OCI-LY1 (cell line): ENCODE results near the gene CCDC68.

Source experiments
- H2AFZ ChIP-seq: fragments of 200-600 bp; sonication (generic), shearing (Covaris generic); 2 replicates; pipeline ENCODE4 v1.6.0; 2014; ENCODE audit warnings: antibody characterized with exemption, mild to moderate bottlenecking, low read length
- H3F3A ChIP-seq: fragments of 200-600 bp; sonication (generic), shearing (Covaris generic); 2 replicates; pipeline ENCODE4 v1.6.0; 2014; ENCODE audit warnings: mild to moderate bottlenecking, antibody characterized with exemption, low read length, moderate library complexity; ENCODE audit not compliant: insufficient read depth
- H3K27ac ChIP-seq: fragments of 200-600 bp; sonication (generic); 2 replicates; pipeline ENCODE4 v1.5.1; 2014; ENCODE audit warnings: low read length, mixed run types, mild to moderate bottlenecking, low read depth; ENCODE audit not compliant: poor library complexity, severe bottlenecking
- H3K27me3 ChIP-seq: fragments of 200-600 bp; sonication (generic); 2 replicates; pipeline ENCODE4 v1.6.0; 2014; ENCODE audit warnings: antibody characterized with exemption, mild to moderate bottlenecking, low read length, moderate library complexity; ENCODE audit not compliant: insufficient read depth
- H3K36me3 ChIP-seq: fragments of 200-600 bp; sonication (generic); 2 replicates; pipeline ENCODE4 v1.6.1; 2014; ENCODE audit warnings: mild to moderate bottlenecking, antibody characterized with exemption, low read length, moderate library complexity, mixed read lengths; ENCODE audit not compliant: insufficient read depth
- H3K4me1 ChIP-seq: fragments of 200-600 bp; sonication (generic); 2 replicates; pipeline ENCODE4 v1.5.1; 2014; ENCODE audit warnings: mild to moderate bottlenecking, low read length, moderate library complexity; ENCODE audit not compliant: insufficient read depth, severe bottlenecking
- H3K4me2 ChIP-seq: fragments of 200-600 bp; sonication (generic), shearing (Covaris generic); 2 replicates; pipeline ENCODE4 v1.6.1; 2014; ENCODE audit warnings: low read length
- H3K4me3 ChIP-seq: fragments of 200-600 bp; sonication (generic); 2 replicates; pipeline ENCODE4 v1.5.1; 2014; ENCODE audit warnings: low read length, low read depth, mild to moderate bottlenecking, mixed read lengths; ENCODE audit not compliant: poor library complexity, severe bottlenecking
- H3K79me2 ChIP-seq: fragments of 200-600 bp; shearing (Covaris generic); 2 replicates; pipeline ENCODE4 v1.6.1; 2016; ENCODE audit warnings: mixed run types, low read length, mixed read lengths; ENCODE audit not compliant: insufficient read depth
- H3K9ac ChIP-seq: fragments of 200-600 bp; sonication (generic), shearing (Covaris generic); 2 replicates; pipeline ENCODE4 v1.6.1; 2014; ENCODE audit warnings: mild to moderate bottlenecking, low read length, mixed read lengths
- H3K9me2 ChIP-seq: fragments of 200-600 bp; sonication (generic), shearing (Covaris generic); 2 replicates; pipeline ENCODE4 v1.6.1; 2014; ENCODE audit warnings: low read depth, mild to moderate bottlenecking, low read length, mixed read lengths
- H3K9me3 ChIP-seq: fragments of 200-600 bp; shearing (Covaris generic); 2 replicates; pipeline ENCODE4 v1.6.1; 2014; ENCODE audit warnings: low read length, mixed read lengths
- H4K20me1 ChIP-seq: fragments of 200-600 bp; sonication (generic), shearing (Covaris generic); 2 replicates; pipeline ENCODE4 v1.6.0; 2016; ENCODE audit warnings: mild to moderate bottlenecking, low read length; ENCODE audit not compliant: insufficient read depth
- EZH2 ChIP-seq: fragments of 200-600 bp; sonication (generic), shearing (Covaris generic); IDR thresholded peaks from 2 replicates; pipeline ENCODE4 v1.8.0; 2017; ENCODE audit warnings: borderline replicate concordance, mixed run types, mild to moderate bottlenecking, antibody characterized with exemption, low read length, moderate library complexity, mixed read lengths
- TF ChIP-seq, protein P1 (sequence below): fragments of 200-600 bp; sonication (generic), shearing (Covaris generic); IDR thresholded peaks from 2 replicates; pipeline ENCODE4 v1.5.1; 2017; ENCODE audit warnings: mild to moderate bottlenecking, antibody characterized with exemption, low read length, moderate library complexity, mixed read lengths

Gene CCDC68

DNA sequence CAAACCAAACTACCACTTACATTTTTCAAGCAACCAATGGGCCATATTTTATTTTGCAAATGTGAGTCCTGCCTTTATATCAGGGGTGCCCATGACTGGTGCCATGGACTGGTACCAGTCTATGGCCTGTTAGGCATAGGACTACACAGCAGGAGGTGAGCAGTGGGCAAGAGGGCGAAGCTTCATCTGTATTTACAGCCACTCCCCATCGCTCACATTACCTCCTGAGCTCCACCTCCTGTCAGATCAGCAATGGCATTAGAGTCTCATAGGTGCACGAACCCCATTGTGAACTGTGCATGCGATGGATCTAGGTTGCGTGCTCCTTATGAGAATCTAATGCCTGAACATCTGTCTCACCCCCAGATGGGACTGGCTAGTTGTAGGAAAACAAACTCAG, 53.6 kb downstream of the CCDC68 start:
- Histone ChIP-seq H3K79me2 (no peaks in the 10 kb centered on the region), H3K9me3 (no peaks in the 10 kb centered on the region), H3K36me3 (no peaks in the 10 kb centered on the region), H3K4me2 (no peak overlapping the region), H3F3A (no peaks in the 10 kb centered on the region), H3K9ac (no peak overlapping the region), H2AFZ (no peak overlapping the region), H3K9me2 (no peaks in the 10 kb centered on the region), H3K4me3 (no peak overlapping the region), H3K27ac (no peak overlapping the region), H3K27me3 (no peaks in the 10 kb centered on the region), H3K4me1 (no peaks in the 10 kb centered on the region), H4K20me1 (no peaks in the 10 kb centered on the region)
- TF ChIP-seq, protein P1, sequence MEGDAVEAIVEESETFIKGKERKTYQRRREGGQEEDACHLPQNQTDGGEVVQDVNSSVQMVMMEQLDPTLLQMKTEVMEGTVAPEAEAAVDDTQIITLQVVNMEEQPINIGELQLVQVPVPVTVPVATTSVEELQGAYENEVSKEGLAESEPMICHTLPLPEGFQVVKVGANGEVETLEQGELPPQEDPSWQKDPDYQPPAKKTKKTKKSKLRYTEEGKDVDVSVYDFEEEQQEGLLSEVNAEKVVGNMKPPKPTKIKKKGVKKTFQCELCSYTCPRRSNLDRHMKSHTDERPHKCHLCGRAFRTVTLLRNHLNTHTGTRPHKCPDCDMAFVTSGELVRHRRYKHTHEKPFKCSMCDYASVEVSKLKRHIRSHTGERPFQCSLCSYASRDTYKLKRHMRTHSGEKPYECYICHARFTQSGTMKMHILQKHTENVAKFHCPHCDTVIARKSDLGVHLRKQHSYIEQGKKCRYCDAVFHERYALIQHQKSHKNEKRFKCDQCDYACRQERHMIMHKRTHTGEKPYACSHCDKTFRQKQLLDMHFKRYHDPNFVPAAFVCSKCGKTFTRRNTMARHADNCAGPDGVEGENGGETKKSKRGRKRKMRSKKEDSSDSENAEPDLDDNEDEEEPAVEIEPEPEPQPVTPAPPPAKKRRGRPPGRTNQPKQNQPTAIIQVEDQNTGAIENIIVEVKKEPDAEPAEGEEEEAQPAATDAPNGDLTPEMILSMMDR = no peak
- no peak for TF ChIP-seq EZH2

DNA sequence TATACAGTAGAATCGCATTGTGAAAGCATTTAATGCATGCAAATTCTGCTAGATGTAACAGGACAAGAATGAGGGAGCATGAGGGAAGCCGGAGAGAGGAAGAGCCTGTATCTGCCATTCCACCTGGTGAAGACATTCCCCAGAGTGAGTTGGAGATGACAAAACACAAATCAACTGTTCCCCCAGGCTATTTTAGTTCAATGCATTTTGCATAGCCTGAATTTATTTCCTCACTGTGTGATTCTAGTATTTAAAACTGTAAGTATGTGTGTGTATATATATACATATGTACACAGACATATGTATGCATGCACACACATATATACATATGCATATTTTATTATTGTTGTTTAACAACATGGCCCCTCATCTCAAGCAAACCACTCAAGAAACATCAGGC, 54.7 kb downstream of the CCDC68 start:
- Histone ChIP-seq H3K9me2 (no peaks in the 10 kb centered on the region), H3K36me3 (no peaks in the 10 kb centered on the region), H3K4me2 (no peak overlapping the region), H3K9me3 (no peaks in the 10 kb centered on the region), H3K9ac (no peak overlapping the region), H3K4me1 (no peaks in the 10 kb centered on the region), H3K4me3 (no peak overlapping the region), H2AFZ (no peak overlapping the region), H3F3A (no peaks in the 10 kb centered on the region), H4K20me1 (no peaks in the 10 kb centered on the region), H3K27ac (no peak overlapping the region), H3K27me3 (no peaks in the 10 kb centered on the region), H3K79me2 (no peaks in the 10 kb centered on the region)
- TF ChIP-seq, protein P1 = no peak
- TF ChIP-seq EZH2 = no peak

DNA sequence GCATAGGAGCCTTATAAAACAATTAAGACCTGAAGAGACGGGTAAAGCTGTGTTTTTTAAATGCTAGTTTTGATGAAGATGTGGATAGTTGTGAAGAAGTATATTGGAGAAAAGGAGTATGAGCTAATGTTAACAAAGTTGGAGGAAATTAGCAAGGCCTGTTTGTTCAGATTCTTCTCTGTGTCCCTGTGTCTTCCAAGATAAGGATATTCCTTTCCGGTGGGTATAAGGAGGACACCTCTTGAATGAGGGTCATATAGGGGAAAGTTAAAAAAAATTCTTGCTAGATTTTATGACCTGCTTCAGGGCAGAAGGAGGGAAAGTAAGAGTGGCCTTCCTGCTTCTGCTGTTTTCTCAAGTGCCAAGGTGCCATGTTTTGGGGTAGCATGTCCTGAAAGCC, 59.0 kb downstream of the CCDC68 start:
- no peaks in the 10 kb centered on the region for H3K4me1 ChIP-seq
- no peaks in the 10 kb centered on the region for H3F3A ChIP-seq
- H3K36me3 ChIP-seq = no peaks in the 10 kb centered on the region
- no peak overlapping the region for H3K4me3 ChIP-seq
- H3K9ac ChIP-seq = no peak overlapping the region
- no peaks in the 10 kb centered on the region for H3K9me3 ChIP-seq
- no peak overlapping the region for H3K27ac ChIP-seq
- no peak overlapping the region for H2AFZ ChIP-seq
- H3K27me3 ChIP-seq = no peaks in the 10 kb centered on the region
- H3K9me2 ChIP-seq = no peaks in the 10 kb centered on the region
- no peaks in the 10 kb centered on the region for H4K20me1 ChIP-seq
- no peak overlapping the region for H3K4me2 ChIP-seq
- no peak for TF ChIP-seq EZH2
- TF ChIP-seq, protein P1 = no peak
- no peaks in the 10 kb centered on the region for H3K79me2 ChIP-seq
